H9 (cell line): Measurements from ENCODE around the gene CDK9. TPM values are rescaled to one million over a fixed set of nuclear protein-coding genes. Genes with fewer than 3 reads are reported as not detected.

Experiments
- DNase-seq: peaks from one replicate; pipeline ENCODE4 v3.0.0-alpha.2; 2017
- H2AFZ ChIP-seq: one replicate; pipeline ENCODE4 v1.6.1; 2013; ENCODE audit warnings: mild to moderate bottlenecking, low read length, control low read depth, moderate library complexity
- H2AK5ac ChIP-seq: 2 replicates; pipeline ENCODE4 v1.6.1; 2013; ENCODE audit warnings: low read length, control low read depth, mixed read lengths; ENCODE audit not compliant: insufficient read length
- H2BK120ac ChIP-seq: one replicate; pipeline ENCODE4 v1.6.1; 2013; ENCODE audit warnings: low read depth, mild to moderate bottlenecking, low read length, control low read depth, inconsistent platforms; ENCODE audit not compliant: poor library complexity, severe bottlenecking
- H2BK12ac ChIP-seq: 2 replicates; pipeline ENCODE4 v1.6.1; 2013; ENCODE audit warnings: low read length, control low read depth, mixed read lengths, low read depth; ENCODE audit not compliant: insufficient read length
- H2BK15ac ChIP-seq: 2 replicates; pipeline ENCODE4 v1.6.1; 2013; ENCODE audit warnings: low read depth, low read length, control low read depth
- H2BK20ac ChIP-seq: one replicate; pipeline ENCODE4 v1.6.1; 2013; ENCODE audit warnings: low read depth, mild to moderate bottlenecking, low read length, control low read depth, inconsistent platforms; ENCODE audit not compliant: poor library complexity, severe bottlenecking
- H2BK5ac ChIP-seq: 2 replicates; pipeline ENCODE4 v1.6.1; 2013; ENCODE audit warnings: low read length, control low read depth, mixed read lengths; ENCODE audit not compliant: insufficient read length
- H3K14ac ChIP-seq: 2 replicates; pipeline ENCODE4 v1.6.1; 2013; ENCODE audit warnings: low read length, control low read depth; ENCODE audit not compliant: insufficient read depth
- H3K18ac ChIP-seq: 2 replicates; pipeline ENCODE4 v1.6.1; 2013; ENCODE audit warnings: low read depth, mild to moderate bottlenecking, mixed read lengths, low read length, control low read depth; ENCODE audit not compliant: insufficient read length
- H3K23ac ChIP-seq: 2 replicates; pipeline ENCODE4 v1.6.1; 2013; ENCODE audit warnings: low read length, control low read depth, mixed read lengths, low read depth; ENCODE audit not compliant: insufficient read length
- H3K23me2 ChIP-seq: 2 replicates; pipeline ENCODE4 v1.6.1; 2013; ENCODE audit warnings: low read depth, mild to moderate bottlenecking, mixed read lengths, low read length, control low read depth; ENCODE audit not compliant: insufficient read length, poor library complexity, severe bottlenecking
- H3K27ac ChIP-seq: 2 replicates; pipeline ENCODE4 v1.5.1; 2013; ENCODE audit warnings: low read length, control low read depth, mixed read lengths, low read depth; ENCODE audit not compliant: insufficient read length
- H3K27me3 ChIP-seq: 2 replicates; pipeline ENCODE4 v1.6.1; 2013; ENCODE audit warnings: low read length, control low read depth, inconsistent platforms; ENCODE audit not compliant: insufficient read depth
- H3K4ac ChIP-seq: 2 replicates; pipeline ENCODE4 v1.6.1; 2013; ENCODE audit warnings: low read depth, mild to moderate bottlenecking, control low read depth, inconsistent platforms, low read length, moderate library complexity
- H3K4me1 ChIP-seq: 2 replicates; pipeline ENCODE4 v1.6.1; 2013; ENCODE audit warnings: low read length, control low read depth, inconsistent platforms; ENCODE audit not compliant: insufficient read depth
- H3K4me2 ChIP-seq: 2 replicates; pipeline ENCODE4 v1.6.1; 2013; ENCODE audit warnings: low read length, control low read depth, mixed read lengths; ENCODE audit not compliant: insufficient read length, insufficient read depth
- H3K56ac ChIP-seq: 2 replicates; pipeline ENCODE4 v1.6.1; 2013; ENCODE audit warnings: low read depth, mild to moderate bottlenecking, mixed read lengths, low read length, control low read depth; ENCODE audit not compliant: insufficient read length
- H3K79me1 ChIP-seq: 2 replicates; pipeline ENCODE4 v1.6.1; 2013; ENCODE audit warnings: low read depth, mild to moderate bottlenecking, moderate library complexity, low read length, control low read depth, inconsistent platforms; ENCODE audit not compliant: insufficient read depth, poor library complexity, severe bottlenecking
- H3K79me2 ChIP-seq: 2 replicates; pipeline ENCODE4 v1.6.1; 2013; ENCODE audit warnings: low read length, control low read depth, inconsistent platforms; ENCODE audit not compliant: insufficient read depth
- H3K9ac ChIP-seq: 2 replicates; pipeline ENCODE4 v1.6.1; 2013; ENCODE audit warnings: low read length, control low read depth, mixed read lengths; ENCODE audit not compliant: insufficient read length; ENCODE audit errors: extremely low read depth
- H3K9me3 ChIP-seq: one replicate; pipeline ENCODE4 v1.6.1; 2013; ENCODE audit warnings: low read depth, low read length, inconsistent platforms; ENCODE audit not compliant: control insufficient read depth
- H3T11ph ChIP-seq: one replicate; pipeline ENCODE4 v1.6.1; 2013; ENCODE audit warnings: mild to moderate bottlenecking, low read length, control low read depth, inconsistent platforms
- H4K20me1 ChIP-seq: one replicate; pipeline ENCODE4 v1.6.1; 2013; ENCODE audit not compliant: control insufficient read depth, insufficient read length, insufficient read depth
- H4K5ac ChIP-seq: 2 replicates; pipeline ENCODE4 v1.6.1; 2013; ENCODE audit warnings: low read depth, mild to moderate bottlenecking, mixed read lengths, low read length, control low read depth; ENCODE audit not compliant: insufficient read length
- H4K8ac ChIP-seq: replicated peaks from 2 replicates; pipeline ENCODE4 v1.6.1; 2013; ENCODE audit warnings: low read length, control low read depth, mixed read lengths, low read depth; ENCODE audit not compliant: insufficient read length
- H4K91ac ChIP-seq: 2 replicates; pipeline ENCODE4 v1.6.1; 2013; ENCODE audit warnings: low read depth, mild to moderate bottlenecking, moderate library complexity, mixed read lengths, low read length, control low read depth; ENCODE audit not compliant: insufficient read length
- H3K27ac Mint-ChIP-seq, 3 experiments: 2 replicates in 2 of 3; 3 replicates in 1 of 3; pipeline ENCODE4 v1.8.0; 2020 to 2021; ENCODE audit warnings: mixed read lengths in 3 of 3, mild to moderate bottlenecking in 1 of 3, moderate library complexity in 1 of 3
- H3K27me3 Mint-ChIP-seq: 2 replicates; pipeline ENCODE4 v1.8.0; 2021; ENCODE audit warnings: low read depth, mild to moderate bottlenecking, moderate library complexity, mixed read lengths
- H3K36me3 Mint-ChIP-seq, 3 experiments: 2 replicates in 2 of 3; 3 replicates in 1 of 3; pipeline ENCODE4 v1.8.0; 2020 to 2021; ENCODE audit warnings: low read depth in 3 of 3, mixed read lengths in 3 of 3; ENCODE audit not compliant: insufficient read depth in 1 of 3
- H3K4me1 Mint-ChIP-seq, 2 experiments: 2 replicates each; pipeline ENCODE4 v1.8.0; 2020; ENCODE audit warnings: mixed read lengths in 2 of 2
- H3K4me3 Mint-ChIP-seq, 2 experiments: 2 replicates in 1 of 2; 3 replicates in 1 of 2; pipeline ENCODE4 v1.8.0; 2020 to 2021; ENCODE audit warnings: mild to moderate bottlenecking in 2 of 2, mixed read lengths in 2 of 2, moderate library complexity in 1 of 2
- H3K9me3 Mint-ChIP-seq, 2 experiments: 2 replicates in 1 of 2; 3 replicates in 1 of 2; pipeline ENCODE4 v1.8.0; 2020; ENCODE audit warnings: mild to moderate bottlenecking in 2 of 2, mixed read lengths in 2 of 2, moderate library complexity in 1 of 2
- CTCF ChIP-seq: fragments of 200-600 bp; sonication (generic); conservative IDR thresholded peaks from 3 replicates; pipeline ENCODE4 v1.8.0; 2021; ENCODE audit warnings: antibody characterized with exemption, mild to moderate bottlenecking
- WGBS: extraction: QIAGEN DNeasy Blood & Tissue Kit; methylation state at CpG from one replicate; pipeline ENCODE4 v1.1.7; 2013; ENCODE audit warnings: missing lambda C conversion rate, low lambda C conversion rate, mixed read lengths; ENCODE audit not compliant: insufficient read length; ENCODE audit errors: extremely low coverage; 5-methylcytosine and 5-hydroxymethylcytosine counted together
- total RNA-seq: library from RNA; stranded (reverse); gene quantifications from 2 replicates; pipeline ENCODE4 v1.2.1, GENCODE V29; 2021

Gene CDK9
- total RNA-seq, 1 experiment from 2014 or later: 85.7 TPM

DNA sequence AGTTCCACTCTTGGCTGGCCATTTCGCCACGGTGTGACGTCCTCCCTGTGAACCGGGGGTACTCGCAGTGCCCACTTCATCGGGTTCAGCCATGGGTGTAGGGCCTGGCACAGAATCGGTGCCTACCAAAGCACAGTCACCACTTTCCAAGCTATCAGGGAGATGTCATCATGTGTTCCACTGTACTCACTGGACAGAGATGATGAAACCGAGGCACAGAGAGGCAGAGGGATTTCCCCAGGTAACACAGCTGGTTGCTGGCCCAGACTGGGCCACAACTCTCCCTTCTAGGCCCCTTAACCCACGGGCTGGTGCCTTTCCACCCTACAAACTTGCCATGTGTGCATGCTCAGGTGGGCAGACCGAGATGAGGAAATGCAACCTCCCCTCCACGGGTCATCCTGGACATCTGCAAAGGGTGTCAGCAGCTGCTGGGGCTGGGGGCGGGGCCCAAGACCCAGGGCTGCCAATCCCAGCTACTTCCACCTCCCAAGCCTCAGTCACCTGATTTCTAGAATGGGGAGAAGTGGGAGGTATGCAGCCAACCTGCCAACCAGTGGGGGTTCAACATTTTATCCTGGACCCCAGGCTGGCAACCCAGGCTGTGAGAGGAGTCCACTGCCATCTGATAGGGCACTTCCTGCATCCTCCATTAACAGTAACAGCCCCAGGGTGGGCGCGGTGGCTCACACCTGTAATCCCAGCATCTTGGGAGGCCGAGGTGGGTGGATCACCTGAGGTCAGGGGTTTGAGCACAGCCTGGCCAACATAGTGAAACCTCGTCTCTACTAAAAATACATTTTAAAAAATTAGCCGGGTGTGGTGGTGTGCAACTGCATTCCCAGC, 6.5 kb upstream of the CDK9 start:
- Histone ChIP-seq H4K91ac (no peak overlapping the region), H3K18ac (no peak overlapping the region), H3K23ac (no peak overlapping the region), H4K20me1 (no peaks in the 10 kb centered on the region), H3K23me2 (peaks cover 2% of the 10 kb centered on the region), H2BK20ac (no peak overlapping the region), H3K27ac (no peak overlapping the region), H2BK120ac (no peak overlapping the region), H2BK12ac (no peak overlapping the region), H3K27me3 (no peaks in the 10 kb centered on the region; the same call in 1 of the 2 replicates), H4K5ac (no peak overlapping the region), H3K56ac (no peak overlapping the region), H3K4me1 (no peaks in the 10 kb centered on the region; the same call in 1 of the 2 replicates), H2BK5ac (no peak overlapping the region), H3T11ph (no peak overlapping the region), H2BK15ac (no peak overlapping the region), H3K79me1 (no peaks in the 10 kb centered on the region), H3K14ac (no peak overlapping the region), H3K4me2 (no peak overlapping the region), H3K79me2 (no peaks in the 10 kb centered on the region), H4K8ac (no peak overlapping the region), H2AFZ (no peak overlapping the region), H3K4ac (no peak overlapping the region), H2AK5ac (no peak overlapping the region), H3K9me3 (no peaks in the 10 kb centered on the region), H3K9ac (no peak overlapping the region)
- no peak for DNase-seq
- Mint-ChIP-seq H3K9me3 (no peaks in the 10 kb centered on the region), H3K27me3 (peaks cover 6% of the 10 kb centered on the region), H3K27ac (no peak overlapping the region), H3K4me3 (no peak overlapping the region), H3K4me1 (peaks cover 7 to 33% of the 10 kb centered on the region in 2 experiments), H3K36me3 (no peaks in the 10 kb centered on the region)
- no CpG with 5 or more reads among the region's 17 CpGs for WGBS
- TF ChIP-seq CTCF: no peak
